Lower lobe of right lung (tissue), 2 donors: ENCODE measurements around the gene PMF1. TPM values are rescaled to one million over a fixed set of nuclear protein-coding genes. Genes with fewer than 3 reads are reported as not detected.
A peak's percentile ranks its signal among the peaks of the same experiment; 100 is the strongest.

Experiments used
- ATAC-seq, 2 donors: fragments of 200-7000 bp; cut with Tn5 transposase; one replicate each; pipeline ENCODE4 v1.9.1; 2020 to 2022; ENCODE audit warnings: mild to moderate bottlenecking in 2 of 2, moderate library complexity in 2 of 2
- DNase-seq: peaks from one replicate; pipeline ENCODE4 v3.0.0-alpha.2; 2020
- H3K27ac ChIP-seq: fragments of 200-600 bp; one replicate; pipeline ENCODE4 v1.8.0; 2022
- H3K27me3 ChIP-seq: fragments of 200-600 bp; one replicate; pipeline ENCODE4 v1.8.0; 2022; ENCODE audit warnings: low read depth
- H3K36me3 ChIP-seq: fragments of 200-600 bp; one replicate; pipeline ENCODE4 v1.8.0; 2022; ENCODE audit warnings: mild to moderate bottlenecking
- H3K4me1 ChIP-seq: fragments of 200-600 bp; one replicate; pipeline ENCODE4 v1.8.0; 2022
- H3K4me3 ChIP-seq: fragments of 200-600 bp; one replicate; pipeline ENCODE4 v1.8.0; 2022; ENCODE audit warnings: mild to moderate bottlenecking
- H3K9me3 ChIP-seq: fragments of 200-600 bp; one replicate; pipeline ENCODE4 v1.8.0; 2022
- CTCF ChIP-seq: fragments of 200-600 bp; IDR thresholded peaks from one replicate; pipeline ENCODE4 v1.8.0; 2022; ENCODE audit warnings: antibody characterized with exemption, mild to moderate bottlenecking
- intact Hi-C: fragments of 100-400 bp; cut with DNase I; formaldehyde crosslinking; loops from one replicate; pipeline ENCODE4 v1.11.0; 2022
- total RNA-seq: library from RNA; stranded (reverse); fragmentation: NEBNext Ultra II Directional; extraction: Animal tissue kit (Norgen Biotek cat#: 25700); gene quantifications from one replicate; pipeline ENCODE4 v1.2.1, GENCODE V29; 2021
- donor health status: DM: no; HTN: yes; CAD: no; lungs with severe emphysema.

The PMF1 gene
- total RNA-seq, 1 donor from 2014 or later, result 45.3 TPM

DNA sequence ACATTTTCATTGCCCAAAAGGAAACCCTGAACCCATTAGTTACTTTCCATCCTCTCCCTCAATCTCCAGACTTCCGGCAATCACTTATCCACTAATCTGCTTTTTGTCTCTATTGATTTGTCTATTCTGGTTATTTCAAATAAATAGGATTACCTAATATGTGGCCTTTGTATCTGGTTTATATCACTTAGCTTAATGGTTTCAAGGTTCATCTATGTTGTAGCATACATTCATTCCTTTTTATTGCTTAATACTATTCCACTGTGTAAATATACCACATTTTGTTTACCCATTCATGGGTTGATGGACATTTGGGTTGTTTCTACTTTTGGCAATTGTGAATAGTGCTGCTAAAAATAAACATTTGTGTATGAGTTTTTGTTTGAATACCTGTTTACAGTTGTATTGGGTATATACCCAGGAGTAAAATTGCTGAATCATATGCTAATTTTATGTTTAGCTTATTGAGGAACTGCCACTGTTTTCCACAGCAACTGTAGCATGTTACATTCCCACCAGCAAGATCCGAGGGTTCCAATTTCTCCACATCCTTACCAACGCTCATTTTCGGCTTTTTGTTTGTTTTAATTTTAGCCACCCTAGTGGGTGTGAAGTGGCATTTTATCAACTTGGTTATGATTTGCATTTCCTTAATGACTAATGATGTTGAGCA lies 21.4 kb upstream of the PMF1 start:
- Histone ChIP-seq H3K27ac (no peak overlapping the region), H3K27me3 (no peaks in the 10 kb centered on the region), H3K4me3 (no peak overlapping the region), H3K4me1 (peaks cover 26% of the 10 kb centered on the region), H3K9me3 (no peaks in the 10 kb centered on the region), H3K36me3 (peaks cover 9% of the 10 kb centered on the region)
- intact Hi-C loops, result no loop called here
- DNase-seq (no peak), ATAC-seq (no peak)
- TF ChIP-seq CTCF, result no peak

GRCh38 chr1:156193208-156193487 lies 19.7 kb upstream of the PMF1 start:
- no peak for DNase-seq
- no peaks in the 10 kb centered on the region for H3K9me3 ChIP-seq
- no peak for TF ChIP-seq CTCF
- intact Hi-C loops, result no loop called here
- H3K27ac ChIP-seq, result peak overlapping the region; percentile 89
- H3K36me3 ChIP-seq, result peaks cover 17% of the 10 kb centered on the region
- no peaks in the 10 kb centered on the region for H3K27me3 ChIP-seq
- peak overlapping the region; percentile 95 for H3K4me3 ChIP-seq
- H3K4me1 ChIP-seq, result peaks cover 34% of the 10 kb centered on the region
- ATAC-seq, result no peak

DNA sequence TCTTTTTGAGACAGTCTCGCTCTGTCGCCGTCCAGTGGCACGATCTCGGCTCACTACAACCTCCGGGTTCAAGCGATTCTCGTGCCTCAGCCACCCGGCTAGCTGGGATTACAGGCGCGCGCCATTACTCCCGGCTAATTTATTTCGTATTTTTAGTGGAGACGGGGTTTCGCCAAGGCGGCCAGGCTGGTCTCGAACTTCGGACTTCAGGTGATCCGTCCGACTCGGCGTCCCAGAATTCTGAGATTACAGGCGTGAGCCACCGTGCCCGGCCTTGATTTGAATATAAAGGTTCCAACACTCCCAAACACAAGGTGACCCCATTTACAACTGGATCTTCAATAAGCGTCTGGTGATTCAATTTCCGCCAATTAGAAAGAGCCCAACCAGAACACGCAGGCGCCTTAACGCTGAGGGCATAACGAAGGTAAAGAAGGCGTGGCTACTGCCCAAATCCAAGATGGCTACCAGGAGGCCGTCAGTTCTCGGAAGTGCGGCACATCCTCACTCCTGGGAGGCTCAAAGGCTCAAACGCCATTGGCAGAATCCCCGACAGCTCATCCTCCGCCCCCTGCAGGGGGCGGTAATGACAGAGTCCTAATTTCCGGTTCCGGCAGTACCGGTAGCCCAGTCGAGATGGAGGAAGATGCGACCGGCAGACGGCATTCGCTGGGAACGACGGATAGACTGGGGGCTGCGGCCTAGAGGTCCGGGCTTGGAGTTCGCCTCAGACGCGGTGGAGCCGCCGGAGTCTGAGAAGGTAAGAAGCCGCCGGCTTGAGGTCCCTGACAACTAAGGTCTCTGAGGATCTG lies 19.1 kb upstream of the PMF1 start, which contains the start of gene SLC25A44:
Gene SLC25A44 (plus strand): TSS at position 617 of the 812 bp plus-strand sequence. CDS start 5,744 bp downstream, outside the sequence.
- intact Hi-C loops, result no loop called here
- ATAC-seq (peak; percentile 98 to 99), DNase-seq (peak; percentile 95)
- H3K4me1 ChIP-seq, result peaks cover 34% of the 10 kb centered on the region
- no peaks in the 10 kb centered on the region for H3K9me3 ChIP-seq
- H3K27me3 ChIP-seq, result no peaks in the 10 kb centered on the region
- H3K27ac ChIP-seq, result peak within 1 kb of the TSS; percentile 89
- peaks cover 17% of the 10 kb centered on the region for H3K36me3 ChIP-seq
- peak; percentile 62 for TF ChIP-seq CTCF
- peak within 1 kb of the TSS; percentile 95 for H3K4me3 ChIP-seq

- Histone ChIP-seq H3K9me3 (no peaks in the 10 kb centered on the region), H3K36me3 (peaks cover 20% of the 10 kb centered on the region), H3K4me3 (peak overlapping the region; percentile 95), H3K4me1 (peaks cover 34% of the 10 kb centered on the region), H3K27me3 (no peaks in the 10 kb centered on the region), H3K27ac (peak overlapping the region; percentile 89)
- intact Hi-C loops, result no loop called here
- DNase-seq (no peak), ATAC-seq (peak; percentile 2 to 16)
- no peak for TF ChIP-seq CTCF
These were observed 18.5 kb upstream of the PMF1 start for GRCh38 chr1:156194300-156194652.

- Histone ChIP-seq H3K4me1 (peaks cover 34% of the 10 kb centered on the region), H3K27me3 (no peaks in the 10 kb centered on the region), H3K27ac (no peak overlapping the region), H3K4me3 (no peak overlapping the region), H3K9me3 (no peaks in the 10 kb centered on the region), H3K36me3 (peaks cover 36% of the 10 kb centered on the region)
- ATAC-seq (no peak), DNase-seq (no peak)
- intact Hi-C loops, result no loop called here
- TF ChIP-seq CTCF, result no peak
These were observed 17.0 kb upstream of the PMF1 start for GRCh38 chr1:156195853-156196252.
